H9 (cell line): Measurements from ENCODE around the gene ENOX2. TPM values are rescaled to one million over a fixed set of nuclear protein-coding genes. Genes with fewer than 3 reads are reported as not detected.

Experiments
- DNase-seq: peaks from one replicate; pipeline ENCODE4 v3.0.0-alpha.2; 2017
- H2AFZ ChIP-seq: one replicate; pipeline ENCODE4 v1.6.1; 2013; ENCODE audit warnings: mild to moderate bottlenecking, low read length, control low read depth, moderate library complexity
- H2AK5ac ChIP-seq: 2 replicates; pipeline ENCODE4 v1.6.1; 2013; ENCODE audit warnings: low read length, control low read depth, mixed read lengths; ENCODE audit not compliant: insufficient read length
- H2BK120ac ChIP-seq: one replicate; pipeline ENCODE4 v1.6.1; 2013; ENCODE audit warnings: low read depth, mild to moderate bottlenecking, low read length, control low read depth, inconsistent platforms; ENCODE audit not compliant: poor library complexity, severe bottlenecking
- H2BK12ac ChIP-seq: 2 replicates; pipeline ENCODE4 v1.6.1; 2013; ENCODE audit warnings: low read length, control low read depth, mixed read lengths, low read depth; ENCODE audit not compliant: insufficient read length
- H2BK15ac ChIP-seq: 2 replicates; pipeline ENCODE4 v1.6.1; 2013; ENCODE audit warnings: low read depth, low read length, control low read depth
- H2BK20ac ChIP-seq: one replicate; pipeline ENCODE4 v1.6.1; 2013; ENCODE audit warnings: low read depth, mild to moderate bottlenecking, low read length, control low read depth, inconsistent platforms; ENCODE audit not compliant: poor library complexity, severe bottlenecking
- H2BK5ac ChIP-seq: 2 replicates; pipeline ENCODE4 v1.6.1; 2013; ENCODE audit warnings: low read length, control low read depth, mixed read lengths; ENCODE audit not compliant: insufficient read length
- H3K14ac ChIP-seq: 2 replicates; pipeline ENCODE4 v1.6.1; 2013; ENCODE audit warnings: low read length, control low read depth; ENCODE audit not compliant: insufficient read depth
- H3K18ac ChIP-seq: 2 replicates; pipeline ENCODE4 v1.6.1; 2013; ENCODE audit warnings: low read depth, mild to moderate bottlenecking, mixed read lengths, low read length, control low read depth; ENCODE audit not compliant: insufficient read length
- H3K23ac ChIP-seq: 2 replicates; pipeline ENCODE4 v1.6.1; 2013; ENCODE audit warnings: low read length, control low read depth, mixed read lengths, low read depth; ENCODE audit not compliant: insufficient read length
- H3K23me2 ChIP-seq: 2 replicates; pipeline ENCODE4 v1.6.1; 2013; ENCODE audit warnings: low read depth, mild to moderate bottlenecking, mixed read lengths, low read length, control low read depth; ENCODE audit not compliant: insufficient read length, poor library complexity, severe bottlenecking
- H3K27ac ChIP-seq: 2 replicates; pipeline ENCODE4 v1.5.1; 2013; ENCODE audit warnings: low read length, control low read depth, mixed read lengths, low read depth; ENCODE audit not compliant: insufficient read length
- H3K27me3 ChIP-seq: 2 replicates; pipeline ENCODE4 v1.6.1; 2013; ENCODE audit warnings: low read length, control low read depth, inconsistent platforms; ENCODE audit not compliant: insufficient read depth
- H3K4ac ChIP-seq: 2 replicates; pipeline ENCODE4 v1.6.1; 2013; ENCODE audit warnings: low read depth, mild to moderate bottlenecking, control low read depth, inconsistent platforms, low read length, moderate library complexity
- H3K4me1 ChIP-seq: 2 replicates; pipeline ENCODE4 v1.6.1; 2013; ENCODE audit warnings: low read length, control low read depth, inconsistent platforms; ENCODE audit not compliant: insufficient read depth
- H3K4me2 ChIP-seq: 2 replicates; pipeline ENCODE4 v1.6.1; 2013; ENCODE audit warnings: low read length, control low read depth, mixed read lengths; ENCODE audit not compliant: insufficient read length, insufficient read depth
- H3K56ac ChIP-seq: 2 replicates; pipeline ENCODE4 v1.6.1; 2013; ENCODE audit warnings: low read depth, mild to moderate bottlenecking, mixed read lengths, low read length, control low read depth; ENCODE audit not compliant: insufficient read length
- H3K79me1 ChIP-seq: 2 replicates; pipeline ENCODE4 v1.6.1; 2013; ENCODE audit warnings: low read depth, mild to moderate bottlenecking, moderate library complexity, low read length, control low read depth, inconsistent platforms; ENCODE audit not compliant: insufficient read depth, poor library complexity, severe bottlenecking
- H3K79me2 ChIP-seq: 2 replicates; pipeline ENCODE4 v1.6.1; 2013; ENCODE audit warnings: low read length, control low read depth, inconsistent platforms; ENCODE audit not compliant: insufficient read depth
- H3K9ac ChIP-seq: 2 replicates; pipeline ENCODE4 v1.6.1; 2013; ENCODE audit warnings: low read length, control low read depth, mixed read lengths; ENCODE audit not compliant: insufficient read length; ENCODE audit errors: extremely low read depth
- H3K9me3 ChIP-seq: one replicate; pipeline ENCODE4 v1.6.1; 2013; ENCODE audit warnings: low read depth, low read length, inconsistent platforms; ENCODE audit not compliant: control insufficient read depth
- H3T11ph ChIP-seq: one replicate; pipeline ENCODE4 v1.6.1; 2013; ENCODE audit warnings: mild to moderate bottlenecking, low read length, control low read depth, inconsistent platforms
- H4K20me1 ChIP-seq: one replicate; pipeline ENCODE4 v1.6.1; 2013; ENCODE audit not compliant: control insufficient read depth, insufficient read length, insufficient read depth
- H4K5ac ChIP-seq: 2 replicates; pipeline ENCODE4 v1.6.1; 2013; ENCODE audit warnings: low read depth, mild to moderate bottlenecking, mixed read lengths, low read length, control low read depth; ENCODE audit not compliant: insufficient read length
- H4K8ac ChIP-seq: replicated peaks from 2 replicates; pipeline ENCODE4 v1.6.1; 2013; ENCODE audit warnings: low read length, control low read depth, mixed read lengths, low read depth; ENCODE audit not compliant: insufficient read length
- H4K91ac ChIP-seq: 2 replicates; pipeline ENCODE4 v1.6.1; 2013; ENCODE audit warnings: low read depth, mild to moderate bottlenecking, moderate library complexity, mixed read lengths, low read length, control low read depth; ENCODE audit not compliant: insufficient read length
- H3K27ac Mint-ChIP-seq, 3 experiments: 2 replicates in 2 of 3; 3 replicates in 1 of 3; pipeline ENCODE4 v1.8.0; 2020 to 2021; ENCODE audit warnings: mixed read lengths in 3 of 3, mild to moderate bottlenecking in 1 of 3, moderate library complexity in 1 of 3
- H3K27me3 Mint-ChIP-seq: 2 replicates; pipeline ENCODE4 v1.8.0; 2021; ENCODE audit warnings: low read depth, mild to moderate bottlenecking, moderate library complexity, mixed read lengths
- H3K36me3 Mint-ChIP-seq, 3 experiments: 2 replicates in 2 of 3; 3 replicates in 1 of 3; pipeline ENCODE4 v1.8.0; 2020 to 2021; ENCODE audit warnings: low read depth in 3 of 3, mixed read lengths in 3 of 3; ENCODE audit not compliant: insufficient read depth in 1 of 3
- H3K4me1 Mint-ChIP-seq, 2 experiments: 2 replicates each; pipeline ENCODE4 v1.8.0; 2020; ENCODE audit warnings: mixed read lengths in 2 of 2
- H3K4me3 Mint-ChIP-seq, 2 experiments: 2 replicates in 1 of 2; 3 replicates in 1 of 2; pipeline ENCODE4 v1.8.0; 2020 to 2021; ENCODE audit warnings: mild to moderate bottlenecking in 2 of 2, mixed read lengths in 2 of 2, moderate library complexity in 1 of 2
- H3K9me3 Mint-ChIP-seq, 2 experiments: 2 replicates in 1 of 2; 3 replicates in 1 of 2; pipeline ENCODE4 v1.8.0; 2020; ENCODE audit warnings: mild to moderate bottlenecking in 2 of 2, mixed read lengths in 2 of 2, moderate library complexity in 1 of 2
- CTCF ChIP-seq: fragments of 200-600 bp; sonication (generic); conservative IDR thresholded peaks from 3 replicates; pipeline ENCODE4 v1.8.0; 2021; ENCODE audit warnings: antibody characterized with exemption, mild to moderate bottlenecking
- WGBS: extraction: QIAGEN DNeasy Blood & Tissue Kit; methylation state at CpG from one replicate; pipeline ENCODE4 v1.1.7; 2013; ENCODE audit warnings: missing lambda C conversion rate, low lambda C conversion rate, mixed read lengths; ENCODE audit not compliant: insufficient read length; ENCODE audit errors: extremely low coverage; 5-methylcytosine and 5-hydroxymethylcytosine counted together
- total RNA-seq: library from RNA; stranded (reverse); gene quantifications from 2 replicates; pipeline ENCODE4 v1.2.1, GENCODE V29; 2021

ENOX2 gene
- total RNA-seq, 1 experiment from 2014 or later, result 17.7 TPM

DNA sequence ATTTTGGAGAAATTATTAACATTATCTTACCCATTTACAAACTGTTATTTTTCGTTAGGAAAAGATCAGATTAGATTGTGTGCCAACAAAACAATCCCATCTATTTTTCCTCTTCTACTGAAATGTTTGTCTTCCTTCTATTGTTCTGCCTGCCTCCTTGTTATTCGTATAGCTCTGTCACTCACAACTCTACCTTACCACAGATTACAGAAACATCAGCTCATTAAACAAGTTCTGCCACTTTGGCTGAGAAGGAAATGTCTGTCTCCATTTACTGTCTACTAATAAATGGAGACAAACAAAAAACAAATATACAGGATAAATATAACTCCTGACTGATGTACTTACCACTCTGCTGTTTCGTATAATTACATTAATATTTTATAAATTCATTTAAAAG lies 211.4 kb downstream of the ENOX2 start:
- no peaks in the 10 kb centered on the region for H3K27me3 Mint-ChIP-seq
- WGBS, result no CpG with 5 or more reads among the region's 3 CpGs

More for the DNA sequence above, 211.4 kb downstream of the ENOX2 start:
- no peak overlapping the region for H3K14ac ChIP-seq
- no peak overlapping the region for H4K5ac ChIP-seq
- no peaks in the 10 kb centered on the region for H3K9me3 ChIP-seq
- H3T11ph ChIP-seq, result no peak overlapping the region
- H2AFZ ChIP-seq, result no peak overlapping the region
- Mint-ChIP-seq H3K9me3 (no peaks in the 10 kb centered on the region), H3K27ac (no peak overlapping the region), H3K4me1 (peaks cover 10 to 14% of the 10 kb centered on the region in 2 experiments), H3K36me3 (no peaks in the 10 kb centered on the region), H3K4me3 (no peak overlapping the region)
- TF ChIP-seq CTCF, result no peak
- H3K23me2 ChIP-seq, result no peaks in the 10 kb centered on the region
- H3K4me2 ChIP-seq, result no peak overlapping the region
- DNase-seq, result no peak
- no peaks in the 10 kb centered on the region for H3K79me1 ChIP-seq
- no peak overlapping the region for H3K18ac ChIP-seq
- no peak overlapping the region for H2BK120ac ChIP-seq
- H3K23ac ChIP-seq, result no peak overlapping the region
- no peak overlapping the region for H4K8ac ChIP-seq
- H2BK12ac ChIP-seq, result no peak overlapping the region
- no peak overlapping the region for H2BK5ac ChIP-seq
- no peaks in the 10 kb centered on the region for H4K20me1 ChIP-seq
- no peak overlapping the region for H3K9ac ChIP-seq
- H4K91ac ChIP-seq, result no peak overlapping the region
- H2BK20ac ChIP-seq, result no peak overlapping the region
- no peak overlapping the region for H3K4ac ChIP-seq
- H3K27me3 ChIP-seq, result no peaks in the 10 kb centered on the region
- no peak overlapping the region for H2BK15ac ChIP-seq
- H3K79me2 ChIP-seq, result no peaks in the 10 kb centered on the region
- no peak overlapping the region for H2AK5ac ChIP-seq
- H3K56ac ChIP-seq, result no peak overlapping the region
- H3K27ac ChIP-seq, result no peak overlapping the region
- no peaks in the 10 kb centered on the region; the same call in 1 of the 2 replicates for H3K4me1 ChIP-seq
